ENCODE results near the gene GADL1. TPM values are rescaled to one million over a fixed set of nuclear protein-coding genes. Genes with fewer than 3 reads are reported as not detected.

The GADL1 gene
- total RNA-seq, 4 donors from 2014 or later, result 0.46 TPM; not detected in 3

DNA sequence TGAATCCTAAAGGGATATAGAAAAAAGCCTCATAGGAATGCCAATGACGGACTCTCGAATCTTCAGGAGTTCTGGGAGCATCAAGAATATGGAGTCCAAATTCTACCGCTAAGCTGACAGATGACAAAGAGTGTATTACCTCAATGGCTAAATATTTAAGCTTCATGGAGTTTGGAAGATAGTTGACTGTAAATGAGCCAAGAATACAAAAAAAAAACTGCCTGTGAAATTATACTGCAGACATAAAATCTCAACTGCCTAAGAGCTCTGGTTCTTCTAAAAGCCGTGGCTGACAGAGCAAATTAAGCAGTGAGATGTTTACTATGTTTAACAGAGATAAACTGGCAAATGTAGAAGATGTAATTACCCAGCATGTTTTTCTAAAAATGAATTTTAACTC, 140.0 kb downstream of the GADL1 start:
- ATAC-seq (ENCODE audit: low FRiP score), result no peak

DNA sequence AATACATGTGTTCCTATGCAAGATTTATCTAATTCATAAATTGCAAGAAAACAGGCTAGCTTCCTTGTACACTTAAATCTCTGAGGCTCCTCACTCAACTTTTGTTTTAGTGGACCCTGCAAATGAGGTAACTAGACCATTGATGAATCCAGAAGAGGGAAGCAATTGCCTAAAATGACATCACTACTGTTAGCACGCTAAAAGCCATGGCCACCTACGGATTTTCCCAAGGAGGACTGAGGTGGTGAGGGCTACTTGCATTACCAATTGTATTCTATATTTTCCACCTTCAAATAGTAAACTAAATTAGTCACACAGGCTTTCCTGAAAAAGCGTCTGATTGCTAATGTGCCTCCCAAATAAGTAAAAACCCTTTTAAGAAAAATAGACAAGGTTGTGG, 140.7 kb downstream of the GADL1 start:
- ATAC-seq (ENCODE audit: low FRiP score), result no peak
- TF ChIP-seq, protein P1, sequence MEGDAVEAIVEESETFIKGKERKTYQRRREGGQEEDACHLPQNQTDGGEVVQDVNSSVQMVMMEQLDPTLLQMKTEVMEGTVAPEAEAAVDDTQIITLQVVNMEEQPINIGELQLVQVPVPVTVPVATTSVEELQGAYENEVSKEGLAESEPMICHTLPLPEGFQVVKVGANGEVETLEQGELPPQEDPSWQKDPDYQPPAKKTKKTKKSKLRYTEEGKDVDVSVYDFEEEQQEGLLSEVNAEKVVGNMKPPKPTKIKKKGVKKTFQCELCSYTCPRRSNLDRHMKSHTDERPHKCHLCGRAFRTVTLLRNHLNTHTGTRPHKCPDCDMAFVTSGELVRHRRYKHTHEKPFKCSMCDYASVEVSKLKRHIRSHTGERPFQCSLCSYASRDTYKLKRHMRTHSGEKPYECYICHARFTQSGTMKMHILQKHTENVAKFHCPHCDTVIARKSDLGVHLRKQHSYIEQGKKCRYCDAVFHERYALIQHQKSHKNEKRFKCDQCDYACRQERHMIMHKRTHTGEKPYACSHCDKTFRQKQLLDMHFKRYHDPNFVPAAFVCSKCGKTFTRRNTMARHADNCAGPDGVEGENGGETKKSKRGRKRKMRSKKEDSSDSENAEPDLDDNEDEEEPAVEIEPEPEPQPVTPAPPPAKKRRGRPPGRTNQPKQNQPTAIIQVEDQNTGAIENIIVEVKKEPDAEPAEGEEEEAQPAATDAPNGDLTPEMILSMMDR (IDR thresholded peaks at IDR 0.05), result no peak
- no peak for DNase-seq (ENCODE audit: low spot score)

More for the DNA sequence above, 140.0 kb downstream of the GADL1 start:
- DNase-seq (ENCODE audit: low spot score), result no peak
- TF ChIP-seq, protein P1 (IDR thresholded peaks at IDR 0.05), result no peak

DNA sequence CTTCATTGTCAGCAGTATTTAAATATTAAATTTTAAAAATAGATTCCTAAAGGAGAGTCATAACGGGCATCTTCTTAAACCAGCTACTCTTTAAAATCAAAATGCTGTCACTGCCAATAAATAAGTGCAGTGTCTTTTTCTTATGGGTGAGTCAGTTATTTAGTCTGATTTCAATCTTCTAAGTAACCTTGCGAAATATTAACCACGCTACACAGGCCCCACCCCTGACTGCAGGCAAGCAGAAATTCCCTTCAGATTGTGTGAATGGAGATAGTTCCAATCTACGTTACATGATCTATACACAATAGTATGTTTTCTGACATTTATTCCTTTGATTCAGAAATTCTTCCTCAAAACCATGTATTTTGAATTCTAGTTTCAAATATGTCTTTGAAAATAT, 141.5 kb downstream of the GADL1 start:
- TF ChIP-seq, protein P1 (IDR thresholded peaks at IDR 0.05), result no peak
- ATAC-seq (ENCODE audit: low FRiP score) (peak; percentile 75), DNase-seq (ENCODE audit: low spot score) (no peak)

DNA sequence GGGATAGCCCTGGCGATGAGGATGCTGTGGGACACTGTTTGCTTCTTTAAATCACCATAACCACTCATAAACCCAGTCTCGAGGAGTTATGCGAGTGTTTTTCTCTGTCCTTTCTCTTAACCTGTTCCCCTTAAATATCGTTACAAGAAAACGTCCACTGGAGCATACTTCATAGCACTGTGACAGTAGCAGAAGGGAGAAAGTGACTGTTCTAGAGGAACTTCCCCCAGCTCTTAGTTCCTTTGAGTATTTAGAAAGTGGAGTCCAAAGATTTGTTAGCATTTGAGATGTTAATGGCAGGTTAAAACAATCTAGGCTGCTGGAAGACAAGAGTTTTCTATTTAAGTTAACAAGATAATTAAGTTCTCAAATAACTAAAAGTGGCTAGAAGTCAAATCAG, 142.0 kb downstream of the GADL1 start:
- TF ChIP-seq, protein P1 (IDR thresholded peaks at IDR 0.05), result no peak
- ATAC-seq (ENCODE audit: low FRiP score) (no peak), DNase-seq (ENCODE audit: low spot score) (no peak)

DNA sequence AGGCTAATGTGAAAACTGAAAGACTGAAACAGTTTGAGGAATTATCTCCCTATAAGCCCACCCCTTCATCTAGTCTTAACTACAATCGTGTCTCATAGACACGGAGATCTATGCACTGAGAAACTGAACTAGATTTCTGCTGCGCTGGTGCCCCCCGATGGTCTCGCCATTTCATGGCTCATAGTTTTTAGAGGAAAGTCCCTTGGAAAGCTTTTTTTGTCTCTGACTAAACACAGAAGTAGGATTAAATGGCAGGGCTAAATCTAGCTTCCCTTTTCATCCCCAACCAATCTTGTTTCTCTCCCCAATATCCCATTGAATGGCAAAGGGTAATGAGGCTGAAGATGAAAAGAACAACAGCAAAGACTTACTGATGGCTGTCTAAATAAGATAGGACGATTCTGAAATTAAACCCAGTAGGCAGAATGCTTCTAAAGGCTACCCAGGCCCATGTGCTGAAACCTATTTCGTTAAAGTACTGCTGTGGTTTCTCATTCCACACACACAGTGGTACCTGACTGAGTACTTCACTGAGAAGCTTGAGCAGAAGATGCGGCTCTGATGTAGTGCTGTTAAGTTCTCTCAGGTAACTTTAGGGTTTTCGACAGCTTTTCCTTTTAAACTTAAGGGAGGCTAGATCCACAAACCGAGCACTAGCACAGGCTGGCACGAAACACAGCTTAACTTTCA, 142.7 kb downstream of the GADL1 start:
- no peak for ATAC-seq (ENCODE audit: low FRiP score)
- no peak for DNase-seq (ENCODE audit: low spot score)
- TF ChIP-seq, protein P1 (IDR thresholded peaks at IDR 0.05), result no peak

DNA sequence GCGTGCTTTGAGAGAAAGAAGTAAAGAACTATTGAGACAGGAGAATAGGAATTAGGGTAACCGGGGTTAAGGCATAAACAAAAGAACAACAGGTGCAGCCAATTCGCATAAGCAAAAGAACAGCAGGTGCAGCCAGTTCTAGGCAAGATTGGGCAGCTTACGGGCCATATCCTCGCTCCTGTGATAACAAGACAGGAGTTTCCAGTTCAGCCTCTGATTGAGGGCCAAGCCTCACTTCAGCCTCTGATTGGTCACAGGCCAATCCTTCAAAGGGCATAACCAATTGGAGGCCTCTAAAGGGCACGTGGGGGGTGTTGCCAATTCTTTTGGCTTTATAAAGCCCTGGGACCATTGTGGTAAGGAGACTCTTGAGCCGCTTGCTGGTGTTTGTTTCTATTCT, 143.5 kb downstream of the GADL1 start:
- TF ChIP-seq, protein P1 (IDR thresholded peaks at IDR 0.05), result no peak
- ATAC-seq (ENCODE audit: low FRiP score) (no peak), DNase-seq (ENCODE audit: low spot score) (no peak)

DNA sequence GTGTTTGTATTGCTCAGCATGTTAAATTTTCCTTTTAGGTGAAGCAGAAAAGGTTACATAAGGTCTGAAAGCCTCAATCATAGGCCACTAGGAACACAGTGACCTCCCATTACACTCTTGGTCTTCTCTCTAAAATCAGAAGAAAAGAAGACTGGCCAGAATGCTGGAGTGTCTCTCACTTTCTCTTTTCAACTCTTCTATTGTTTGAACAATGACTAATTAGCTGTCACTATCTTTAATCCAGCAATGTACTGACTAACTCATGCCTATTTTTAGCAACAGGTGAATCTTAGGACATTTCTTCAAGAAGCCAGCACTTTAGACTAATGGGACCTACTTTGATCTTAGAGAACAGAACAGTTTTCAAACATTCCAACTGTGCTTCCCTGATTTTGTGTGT, 145.2 kb downstream of the GADL1 start:
- no peak for ATAC-seq (ENCODE audit: low FRiP score)
- DNase-seq (ENCODE audit: low spot score), result no peak
- TF ChIP-seq, protein P1 (IDR thresholded peaks at IDR 0.05), result no peak
